ENCODE measurements around the gene AGBL1.

DNA sequence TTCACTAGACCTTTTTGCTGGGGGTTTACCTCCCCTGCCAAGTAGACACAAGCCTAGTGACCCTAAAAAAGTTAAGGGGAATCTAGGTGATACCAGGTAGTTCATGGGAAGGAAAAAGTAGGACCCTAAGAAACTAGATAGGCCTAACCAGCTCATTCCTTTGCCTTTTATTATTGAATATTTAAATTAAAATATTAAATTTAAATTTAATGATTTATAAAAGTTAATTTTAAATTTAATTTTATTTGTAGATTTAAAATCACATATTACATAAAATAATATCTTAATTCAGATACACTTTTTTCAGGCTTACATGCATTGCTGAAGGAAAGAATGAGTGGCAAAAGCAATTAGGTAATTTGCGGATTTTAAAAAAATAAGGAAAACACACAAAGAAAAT lies 584.9 kb downstream of the AGBL1 start:
- no peak for TF ChIP-seq CTCF (IDR thresholded peaks at IDR 0.05)
- TF ChIP-seq POLR2A (IDR thresholded peaks at IDR 0.05): no peak

All from right lobe of liver (tissue), 4 donors.